Mammary epithelial cell (primary cell): Measurements from ENCODE around the gene ANKFY1.

Experiments used
- CTCF ChIP-seq, 2 donors: IDR thresholded peaks in 1 of 2; conservative IDR thresholded peaks in 1 of 2; 2 replicates each; pipeline ENCODE4 v1.5.1; 2011 to 2012; ENCODE audit warnings: inconsistent platforms in 2 of 2, low read length in 2 of 2, mild to moderate bottlenecking in 2 of 2, control low read depth in 1 of 2, low read depth in 1 of 2; ENCODE audit not compliant: insufficient read depth in 1 of 2; ENCODE audit errors: extremely low read depth in 1 of 2
- EZH2 ChIP-seq: IDR thresholded peaks from 2 replicates; pipeline ENCODE4 v1.6.1; 2012; ENCODE audit warnings: low read length, inconsistent platforms, borderline replicate concordance

GRCh38 chr17:4270736-4271135 is 7.0 kb upstream of the ANKFY1 start:
- TF ChIP-seq CTCF (conservative IDR thresholded peaks at IDR 0.05 in 1 of 2, IDR thresholded peaks at IDR 0.05 in 1 of 2; ENCODE audit: extremely low read depth in 1 of 2, insufficient read depth in 1 of 2, low read depth in 1 of 2, low read length in 2 of 2) (no peak), EZH2 (no peak)
